GM12873 (cell line): Measurements from ENCODE around the gene PNPLA8.

ENCODE experiments used
- TF ChIP-seq, protein P1 (sequence below): IDR thresholded peaks from 2 replicates; pipeline ENCODE4 v1.5.1; 2012; ENCODE audit warnings: low read depth, mild to moderate bottlenecking, moderate library complexity, low read length, control low read depth; ENCODE audit not compliant: insufficient read depth; ENCODE audit errors: missing control alignments

The PNPLA8 gene

DNA sequence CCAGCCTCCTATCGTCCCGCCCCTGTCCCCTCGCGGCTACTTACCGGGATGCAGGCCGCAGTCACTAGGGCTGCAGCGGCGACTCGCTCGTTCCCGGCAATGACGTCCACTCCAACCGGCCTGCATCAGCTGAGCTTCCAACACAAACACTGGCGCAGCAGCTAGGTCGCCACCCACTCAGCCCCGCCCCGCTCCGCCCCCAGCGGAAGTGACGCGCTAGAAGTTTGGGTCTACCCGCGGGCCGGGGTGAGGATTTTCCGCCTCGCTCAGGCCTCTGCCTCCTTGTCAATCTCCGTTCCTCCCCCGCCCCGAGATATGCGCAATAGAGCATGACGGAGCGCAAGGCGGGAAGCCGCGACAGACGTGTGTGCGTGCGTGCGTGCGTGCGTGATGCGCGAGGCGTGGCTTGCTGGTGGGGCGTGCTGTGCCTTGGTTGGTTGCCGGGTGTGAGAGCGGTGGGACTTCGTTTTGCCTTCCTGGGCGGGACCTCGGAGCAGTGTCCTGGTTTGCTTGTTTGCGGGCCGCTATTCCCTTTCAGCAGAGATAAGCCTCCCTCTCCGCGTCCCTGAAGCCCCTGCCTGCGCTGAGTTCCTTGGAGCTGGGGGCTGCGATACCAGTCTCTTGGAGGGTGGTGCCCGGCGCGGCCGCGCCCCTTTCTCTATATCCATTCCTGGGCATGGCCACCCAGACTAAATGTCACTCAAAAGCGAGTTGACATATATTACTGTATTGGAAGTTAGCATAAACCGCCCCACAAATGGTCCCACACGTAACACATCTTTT, at the start of gene PNPLA8:
Gene PNPLA8, minus strand, starts transcription at position 151 of the 783 bp plus-strand sequence. CDS start 10,644 bp downstream, outside the sequence.
- TF ChIP-seq, protein P1, sequence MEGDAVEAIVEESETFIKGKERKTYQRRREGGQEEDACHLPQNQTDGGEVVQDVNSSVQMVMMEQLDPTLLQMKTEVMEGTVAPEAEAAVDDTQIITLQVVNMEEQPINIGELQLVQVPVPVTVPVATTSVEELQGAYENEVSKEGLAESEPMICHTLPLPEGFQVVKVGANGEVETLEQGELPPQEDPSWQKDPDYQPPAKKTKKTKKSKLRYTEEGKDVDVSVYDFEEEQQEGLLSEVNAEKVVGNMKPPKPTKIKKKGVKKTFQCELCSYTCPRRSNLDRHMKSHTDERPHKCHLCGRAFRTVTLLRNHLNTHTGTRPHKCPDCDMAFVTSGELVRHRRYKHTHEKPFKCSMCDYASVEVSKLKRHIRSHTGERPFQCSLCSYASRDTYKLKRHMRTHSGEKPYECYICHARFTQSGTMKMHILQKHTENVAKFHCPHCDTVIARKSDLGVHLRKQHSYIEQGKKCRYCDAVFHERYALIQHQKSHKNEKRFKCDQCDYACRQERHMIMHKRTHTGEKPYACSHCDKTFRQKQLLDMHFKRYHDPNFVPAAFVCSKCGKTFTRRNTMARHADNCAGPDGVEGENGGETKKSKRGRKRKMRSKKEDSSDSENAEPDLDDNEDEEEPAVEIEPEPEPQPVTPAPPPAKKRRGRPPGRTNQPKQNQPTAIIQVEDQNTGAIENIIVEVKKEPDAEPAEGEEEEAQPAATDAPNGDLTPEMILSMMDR, result no peak

- TF ChIP-seq, protein P1, result no peak
Observed at GRCh38 chr7:108575156-108575555, 49.2 kb upstream of the PNPLA8 start.

DNA sequence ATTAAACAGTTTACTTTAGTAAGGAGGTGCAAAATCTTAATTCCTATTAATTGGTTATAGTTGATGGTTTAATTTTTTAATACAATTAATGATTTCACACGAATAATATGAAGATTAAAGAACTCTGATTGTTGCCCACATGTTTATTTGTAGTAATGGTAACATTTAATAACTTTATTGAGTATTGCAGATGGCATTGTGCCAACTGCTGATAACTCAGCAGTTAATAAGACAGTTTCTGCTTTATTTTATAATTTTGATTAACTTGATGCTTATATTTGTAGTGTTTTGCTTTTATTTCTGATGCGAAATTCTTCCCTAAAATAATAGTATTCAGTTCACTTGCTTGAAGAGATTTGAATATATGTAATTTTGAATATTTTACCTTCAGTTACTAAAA, 46.5 kb upstream of the PNPLA8 start:
- TF ChIP-seq, protein P1, result no peak

- TF ChIP-seq, protein P1, result no peak
Observed at GRCh38 chr7:108570146-108570755, 44.3 kb upstream of the PNPLA8 start.

DNA sequence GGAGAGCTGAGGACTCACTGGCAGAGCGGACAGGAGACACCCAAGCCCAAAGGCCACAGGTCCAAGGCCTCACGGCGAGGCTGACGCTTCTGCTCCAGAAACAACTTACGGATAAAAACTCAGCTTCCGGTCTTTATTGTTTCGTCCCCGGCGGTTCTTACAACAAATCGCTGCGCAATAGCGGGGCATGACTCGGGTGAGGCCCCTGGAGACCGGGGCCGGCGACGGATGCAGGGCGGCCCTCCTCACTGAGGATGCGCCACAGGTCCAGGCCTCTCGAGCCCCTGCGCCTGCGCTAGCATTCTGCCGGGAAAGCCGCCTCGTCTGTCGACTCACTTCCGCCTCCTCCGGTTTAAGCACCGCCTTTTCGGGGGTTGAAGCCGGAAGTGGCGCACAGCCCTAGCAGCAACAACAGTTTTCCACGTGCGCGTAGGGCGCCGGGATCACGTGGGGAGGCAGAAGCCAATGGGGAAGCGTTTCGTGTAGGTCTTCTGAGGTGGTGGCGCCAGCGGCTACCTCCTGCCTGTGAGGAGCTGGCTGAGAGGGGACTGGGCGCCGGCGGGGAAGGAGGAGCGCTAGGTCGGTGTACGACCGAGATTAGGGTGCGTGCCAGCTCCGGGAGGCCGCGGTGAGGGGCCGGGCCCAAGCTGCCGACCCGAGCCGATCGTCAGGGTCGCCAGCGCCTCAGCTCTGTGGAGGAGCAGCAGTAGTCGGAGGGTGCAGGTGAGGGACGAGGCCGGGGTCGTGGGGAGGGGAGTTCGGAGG, 43.6 kb upstream of the PNPLA8 start, which contains the start of the genes DNAJB9 and THAP5:
Gene DNAJB9, plus strand, starts transcription at position 494 of the 765 bp plus-strand sequence. CDS start 1,853 bp downstream, outside the sequence.
Gene THAP5, minus strand, starts transcription at position 326 of the 765 bp plus-strand sequence. Its CDS starts 137 bp downstream, at position 189.
- TF ChIP-seq, protein P1, result no peak

- TF ChIP-seq, protein P1, result no peak
Observed at GRCh38 chr7:108568801-108569380, 43.0 kb upstream of the PNPLA8 start.

DNA sequence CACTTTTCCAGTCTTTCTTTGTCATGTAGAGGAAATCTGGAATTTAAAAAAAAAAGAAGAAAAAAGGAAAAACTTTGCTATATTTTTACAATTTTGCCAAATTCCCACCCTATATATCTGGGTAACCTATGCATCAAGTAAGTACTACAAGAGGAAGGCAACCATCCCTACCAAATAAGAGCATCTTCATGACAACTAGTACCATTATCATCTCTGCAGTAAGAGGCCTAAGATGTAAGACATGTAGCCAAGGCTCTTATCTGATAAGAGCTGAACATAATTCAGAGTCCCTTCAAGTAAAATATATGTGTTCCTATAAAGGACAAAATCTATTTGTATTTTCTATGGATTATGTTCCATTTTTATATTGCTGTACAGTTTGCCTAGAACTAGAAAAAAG, 40.1 kb upstream of the PNPLA8 start:
- TF ChIP-seq, protein P1, result no peak
